Measurements from ENCODE around the gene DUSP8. TPM values are rescaled to one million over a fixed set of nuclear protein-coding genes. Genes with fewer than 3 reads are reported as not detected.

Gene DUSP8
- total RNA-seq, 2 experiments from 2014 or later, result 83.9 to 91.2 TPM

DNA sequence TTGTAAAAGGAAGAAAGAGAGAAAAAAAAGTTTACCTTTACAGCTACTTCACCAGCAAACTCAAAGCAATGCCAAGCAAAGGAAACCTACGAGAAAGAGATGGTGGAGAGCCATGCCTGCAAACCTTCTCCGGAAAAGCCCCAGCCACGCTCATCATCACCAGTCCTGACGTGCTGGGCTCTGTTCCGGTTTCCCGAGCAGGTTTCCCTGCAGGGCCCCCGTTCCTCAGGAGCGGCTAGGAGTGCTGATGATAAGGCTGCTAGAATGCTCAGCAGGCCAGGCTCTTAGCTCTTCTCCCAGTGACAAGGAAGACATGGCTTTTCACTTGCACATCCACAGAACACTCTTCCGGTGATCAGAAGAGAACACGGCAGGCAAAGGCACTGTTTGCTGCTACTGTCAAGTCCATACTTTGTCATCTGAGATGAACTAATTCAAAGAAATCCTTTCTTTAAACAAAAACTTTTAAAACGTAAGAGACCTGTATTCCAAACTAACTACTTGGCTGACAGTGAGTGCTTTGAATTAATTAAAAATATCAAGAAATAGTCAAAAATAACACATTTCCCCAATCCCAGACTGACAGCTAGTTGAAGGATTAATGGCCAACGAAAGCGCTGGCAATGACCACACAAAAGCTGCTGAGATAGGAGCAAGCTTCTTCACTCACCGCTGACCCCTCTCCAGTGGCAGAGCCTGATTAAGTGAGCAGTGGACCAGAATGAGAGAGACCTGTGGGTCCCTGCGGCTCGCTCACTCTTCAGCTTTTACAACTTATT, 35.8 kb downstream of the DUSP8 start:
- peaks cover 25% of the 10 kb centered on the region for H3K4me1 Mint-ChIP-seq (ENCODE audit: low read depth)
- Histone ChIP-seq H3K4me1 (ENCODE audit: insufficient read depth, low read length) (peaks cover 62% of the 10 kb centered on the region), H3K27me3 (ENCODE audit: control insufficient read depth in 1 of 2, insufficient read depth in 2 of 2, low read length in 2 of 2) (no peaks in the 10 kb centered on the region), H3K9me3 (ENCODE audit: control insufficient read depth in 1 of 2, insufficient read depth in 1 of 2, low read length in 2 of 2) (no peaks in the 10 kb centered on the region), H3K27ac (ENCODE audit: low read depth in 1 of 2, low read length in 2 of 2) (no peak overlapping the region), H3K4me3 (ENCODE audit: low read length) (no peak overlapping the region), H3K36me3 (ENCODE audit: insufficient read depth, low read length) (peaks cover 44% of the 10 kb centered on the region)
- ATAC-seq (ENCODE audit: poor library complexity) (no peak), DNase-seq (no peak)
- no peak overlapping the region for H3K4me3 Mint-ChIP-seq
- H3K9me3 Mint-ChIP-seq, result no peaks in the 10 kb centered on the region
- ChIA-PET POLR2A (no interaction called here), CTCF (interaction anchor here (1.7 kb wide), 1 partner anchor 38 kb away, joined by 6 read pairs; no protein-coding TSS in a partner anchor)
- H3K27ac Mint-ChIP-seq, result no peak overlapping the region
- intact Hi-C loops (cut with DNase I, micrococcal nuclease), result no loop called here
- peaks cover 30% of the 10 kb centered on the region for H3K36me3 Mint-ChIP-seq (ENCODE audit: low read depth)
- TF ChIP-seq, protein P1, sequence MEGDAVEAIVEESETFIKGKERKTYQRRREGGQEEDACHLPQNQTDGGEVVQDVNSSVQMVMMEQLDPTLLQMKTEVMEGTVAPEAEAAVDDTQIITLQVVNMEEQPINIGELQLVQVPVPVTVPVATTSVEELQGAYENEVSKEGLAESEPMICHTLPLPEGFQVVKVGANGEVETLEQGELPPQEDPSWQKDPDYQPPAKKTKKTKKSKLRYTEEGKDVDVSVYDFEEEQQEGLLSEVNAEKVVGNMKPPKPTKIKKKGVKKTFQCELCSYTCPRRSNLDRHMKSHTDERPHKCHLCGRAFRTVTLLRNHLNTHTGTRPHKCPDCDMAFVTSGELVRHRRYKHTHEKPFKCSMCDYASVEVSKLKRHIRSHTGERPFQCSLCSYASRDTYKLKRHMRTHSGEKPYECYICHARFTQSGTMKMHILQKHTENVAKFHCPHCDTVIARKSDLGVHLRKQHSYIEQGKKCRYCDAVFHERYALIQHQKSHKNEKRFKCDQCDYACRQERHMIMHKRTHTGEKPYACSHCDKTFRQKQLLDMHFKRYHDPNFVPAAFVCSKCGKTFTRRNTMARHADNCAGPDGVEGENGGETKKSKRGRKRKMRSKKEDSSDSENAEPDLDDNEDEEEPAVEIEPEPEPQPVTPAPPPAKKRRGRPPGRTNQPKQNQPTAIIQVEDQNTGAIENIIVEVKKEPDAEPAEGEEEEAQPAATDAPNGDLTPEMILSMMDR (IDR thresholded peaks at IDR 0.05), result no peak
- H3K27me3 Mint-ChIP-seq, result no peaks in the 10 kb centered on the region

DNA sequence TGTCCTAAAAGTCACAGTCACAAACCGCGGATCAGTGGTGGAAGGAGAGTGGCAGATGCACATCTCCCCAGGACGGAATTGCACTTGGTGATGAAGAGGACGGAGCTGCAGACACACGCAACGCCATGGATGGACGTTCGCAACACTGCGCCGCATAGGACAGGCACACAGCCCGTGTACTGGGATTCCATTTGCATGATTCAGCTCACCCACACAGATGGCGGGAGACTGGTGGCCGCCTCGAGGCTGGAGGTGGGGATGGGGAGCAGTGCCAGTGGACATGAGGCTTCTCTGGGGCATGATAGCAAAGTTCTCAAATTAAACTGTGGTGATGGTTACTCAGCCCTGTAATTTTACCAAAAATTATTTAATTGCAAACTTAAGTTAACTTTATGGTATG, 37.4 kb downstream of the DUSP8 start:
- no peak for ATAC-seq (ENCODE audit: poor library complexity)
- H3K9me3 ChIP-seq (ENCODE audit: control insufficient read depth in 1 of 2, insufficient read depth in 1 of 2, low read length in 2 of 2), result no peaks in the 10 kb centered on the region
- TF ChIP-seq, protein P1 (IDR thresholded peaks at IDR 0.05), result no peak
- H3K36me3 Mint-ChIP-seq (ENCODE audit: low read depth), result peaks cover 31% of the 10 kb centered on the region
- H3K4me3 ChIP-seq (ENCODE audit: low read length), result no peak overlapping the region
- no peak overlapping the region for H3K27ac ChIP-seq (ENCODE audit: low read depth in 1 of 2, low read length in 2 of 2)
- peaks cover 26% of the 10 kb centered on the region for H3K4me1 Mint-ChIP-seq (ENCODE audit: low read depth)
- H3K36me3 ChIP-seq (ENCODE audit: insufficient read depth, low read length), result peaks cover 45% of the 10 kb centered on the region
- CTCF ChIA-PET, result no interaction called here
- no peaks in the 10 kb centered on the region for H3K9me3 Mint-ChIP-seq
- H3K27me3 Mint-ChIP-seq, result no peaks in the 10 kb centered on the region
- POLR2A ChIA-PET, result no interaction called here
- no peaks in the 10 kb centered on the region for H3K27me3 ChIP-seq (ENCODE audit: control insufficient read depth in 1 of 2, insufficient read depth in 2 of 2, low read length in 2 of 2)
- peak overlapping the region; percentile 42 for H3K4me3 Mint-ChIP-seq
- no peak for DNase-seq
- H3K4me1 ChIP-seq (ENCODE audit: insufficient read depth, low read length), result peaks cover 76% of the 10 kb centered on the region
- intact Hi-C loops (cut with DNase I, micrococcal nuclease), result no loop called here
- H3K27ac Mint-ChIP-seq, result no peak overlapping the region

GRCh38 chr11:1534171-1534570, 37.9 kb downstream of the DUSP8 start:
- no peak overlapping the region for H3K4me3 Mint-ChIP-seq
- Histone ChIP-seq H3K36me3 (ENCODE audit: insufficient read depth, low read length) (peaks cover 46% of the 10 kb centered on the region), H3K4me3 (ENCODE audit: low read length) (no peak overlapping the region), H3K27ac (ENCODE audit: low read depth in 1 of 2, low read length in 2 of 2) (no peak overlapping the region), H3K4me1 (ENCODE audit: insufficient read depth, low read length) (peaks cover 80% of the 10 kb centered on the region), H3K9me3 (ENCODE audit: control insufficient read depth in 1 of 2, insufficient read depth in 1 of 2, low read length in 2 of 2) (no peaks in the 10 kb centered on the region), H3K27me3 (ENCODE audit: control insufficient read depth in 1 of 2, insufficient read depth in 2 of 2, low read length in 2 of 2) (no peaks in the 10 kb centered on the region)
- ATAC-seq (ENCODE audit: poor library complexity), result no peak
- POLR2A ChIA-PET, result no interaction called here
- CTCF ChIA-PET, result no interaction called here
- TF ChIP-seq, protein P1 (IDR thresholded peaks at IDR 0.05), result no peak
- H3K27ac Mint-ChIP-seq, result no peak overlapping the region
- peaks cover 26% of the 10 kb centered on the region for H3K4me1 Mint-ChIP-seq (ENCODE audit: low read depth)
- no peak for DNase-seq
- peaks cover 31% of the 10 kb centered on the region for H3K36me3 Mint-ChIP-seq (ENCODE audit: low read depth)
- intact Hi-C loops (cut with DNase I, micrococcal nuclease), result no loop called here
- H3K9me3 Mint-ChIP-seq, result no peaks in the 10 kb centered on the region
- H3K27me3 Mint-ChIP-seq, result no peaks in the 10 kb centered on the region
